ENCODE results near the gene SQSTM1.
"Not testable (repeated sequence)": the region's sequence is repeated elsewhere in the genome, so short reads cannot be mapped to it uniquely, and the experiment has no call there.

The SQSTM1 gene

GRCh38 chr5:179858586-179859427 lies 38.1 kb downstream of the SQSTM1 start, which contains the start of gene MRNIP:
Gene MRNIP, minus strand, starts transcription at chr5:179858817. Its CDS starts 21 bp downstream, at chr5:179858796.
- DNase-seq (ENCODE audit: low read depth), result peak; percentile 96

GRCh38 chr5:179860301-179860700 lies 39.6 kb downstream of the SQSTM1 start:
- peak; percentile 73 for DNase-seq (ENCODE audit: low read depth)

- DNase-seq (ENCODE audit: low read depth), result no peak
Measured at GRCh38 chr5:179862296-179862695, 41.6 kb downstream of the SQSTM1 start.

GRCh38 chr5:179862891-179863290 lies 42.2 kb downstream of the SQSTM1 start:
- DNase-seq (ENCODE audit: low read depth), result no peak

- no peak for DNase-seq (ENCODE audit: low read depth)
Measured at GRCh38 chr5:179863449-179864085, 42.9 kb downstream of the SQSTM1 start.

- no peak for DNase-seq (ENCODE audit: low read depth)
Measured at GRCh38 chr5:179864686-179865085, 44.0 kb downstream of the SQSTM1 start.

GRCh38 chr5:179865491-179866240 lies 45.0 kb downstream of the SQSTM1 start:
- no peak for DNase-seq (ENCODE audit: low read depth)

- DNase-seq (ENCODE audit: low read depth), result no peak
Measured at GRCh38 chr5:179866241-179867078, 45.8 kb downstream of the SQSTM1 start.

- no peak for DNase-seq (ENCODE audit: low read depth)
Measured at GRCh38 chr5:179867079-179867465, 46.4 kb downstream of the SQSTM1 start.

- DNase-seq (ENCODE audit: low read depth), result no peak
Measured at GRCh38 chr5:179867476-179867875, 46.8 kb downstream of the SQSTM1 start.

GRCh38 chr5:179868541-179868940 lies 47.8 kb downstream of the SQSTM1 start:
- DNase-seq (ENCODE audit: low read depth), result no peak

- DNase-seq (ENCODE audit: low read depth), result no peak
Measured at GRCh38 chr5:179869101-179869500, 48.4 kb downstream of the SQSTM1 start.

GRCh38 chr5:179869641-179870402 lies 49.1 kb downstream of the SQSTM1 start:
- no peak for DNase-seq (ENCODE audit: low read depth)

- peak; percentile 45 for DNase-seq (ENCODE audit: low read depth)
Measured at GRCh38 chr5:179870403-179870903, 49.7 kb downstream of the SQSTM1 start.

- no peak for DNase-seq (ENCODE audit: low read depth)
Measured at GRCh38 chr5:179870952-179871351, 50.2 kb downstream of the SQSTM1 start.

- DNase-seq (ENCODE audit: low read depth), result not testable (repeated sequence)
Measured at GRCh38 chr5:179871533-179871932, 50.8 kb downstream of the SQSTM1 start.

GRCh38 chr5:179872055-179872827 lies 51.5 kb downstream of the SQSTM1 start:
- DNase-seq (ENCODE audit: low read depth), result no peak

- DNase-seq (ENCODE audit: low read depth), result no peak
Measured at GRCh38 chr5:179872828-179873575, 52.3 kb downstream of the SQSTM1 start.

GRCh38 chr5:179873588-179874110 lies 52.9 kb downstream of the SQSTM1 start:
- DNase-seq (ENCODE audit: low read depth), result no peak
